Breast epithelium (tissue), 3 donors: ENCODE measurements around the gene NDUFA3.

Source experiments
- POLR2A ChIP-seq: fragments of 450-650 bp; IDR thresholded peaks from one replicate; pipeline ENCODE4 v1.6.1; 2016; ENCODE audit warnings: antibody characterized with exemption, mild to moderate bottlenecking, moderate library complexity
- POLR2AphosphoS5 ChIP-seq, 3 donors: sonication (generic); formaldehyde crosslinking; IDR thresholded peaks; one replicate each; pipeline ENCODE4 v1.6.1; 2017; ENCODE audit warnings: antibody characterized with exemption in 3 of 3
- TF ChIP-seq, protein P1 (sequence below), 3 donors: fragments of 450-650 bp; IDR thresholded peaks; one replicate each; pipeline ENCODE4 v1.5.1; 2016 to 2017; ENCODE audit warnings: antibody characterized with exemption in 3 of 3, mild to moderate bottlenecking in 3 of 3, moderate library complexity in 3 of 3

DNA sequence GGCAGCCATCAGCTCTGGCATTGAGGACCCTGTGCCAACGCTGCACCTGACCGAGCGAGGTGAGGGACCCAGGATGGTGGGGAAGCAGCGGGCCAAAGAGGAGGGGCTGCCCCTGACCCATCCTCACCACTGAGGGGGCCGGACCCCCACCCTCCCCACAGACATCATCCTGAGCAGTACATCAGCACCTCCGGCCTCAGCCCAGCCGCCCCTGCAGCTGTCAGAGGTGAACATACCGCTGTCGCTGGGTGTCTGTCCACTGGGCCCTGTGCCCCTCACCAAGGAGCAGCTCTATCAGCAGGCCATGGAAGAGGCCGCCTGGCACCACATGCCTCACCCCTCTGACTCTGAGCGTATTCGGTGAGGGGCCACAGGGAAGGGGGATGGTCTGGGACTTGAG, 49.6 kb downstream of the NDUFA3 start:
- TF ChIP-seq, protein P1, sequence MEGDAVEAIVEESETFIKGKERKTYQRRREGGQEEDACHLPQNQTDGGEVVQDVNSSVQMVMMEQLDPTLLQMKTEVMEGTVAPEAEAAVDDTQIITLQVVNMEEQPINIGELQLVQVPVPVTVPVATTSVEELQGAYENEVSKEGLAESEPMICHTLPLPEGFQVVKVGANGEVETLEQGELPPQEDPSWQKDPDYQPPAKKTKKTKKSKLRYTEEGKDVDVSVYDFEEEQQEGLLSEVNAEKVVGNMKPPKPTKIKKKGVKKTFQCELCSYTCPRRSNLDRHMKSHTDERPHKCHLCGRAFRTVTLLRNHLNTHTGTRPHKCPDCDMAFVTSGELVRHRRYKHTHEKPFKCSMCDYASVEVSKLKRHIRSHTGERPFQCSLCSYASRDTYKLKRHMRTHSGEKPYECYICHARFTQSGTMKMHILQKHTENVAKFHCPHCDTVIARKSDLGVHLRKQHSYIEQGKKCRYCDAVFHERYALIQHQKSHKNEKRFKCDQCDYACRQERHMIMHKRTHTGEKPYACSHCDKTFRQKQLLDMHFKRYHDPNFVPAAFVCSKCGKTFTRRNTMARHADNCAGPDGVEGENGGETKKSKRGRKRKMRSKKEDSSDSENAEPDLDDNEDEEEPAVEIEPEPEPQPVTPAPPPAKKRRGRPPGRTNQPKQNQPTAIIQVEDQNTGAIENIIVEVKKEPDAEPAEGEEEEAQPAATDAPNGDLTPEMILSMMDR (IDR thresholded peaks at IDR 0.05), result no peak
- TF ChIP-seq POLR2AphosphoS5 (IDR thresholded peaks at IDR 0.05), result no peak
- no peak for TF ChIP-seq POLR2A
